IMR-90 (cell line): ENCODE data around the gene TMC8. TPM values are rescaled to one million over a fixed set of nuclear protein-coding genes. Genes with fewer than 3 reads are reported as not detected.

Experiments
- ATAC-seq: fragments of 200-7000 bp; cut with Tn5 transposase; 2 replicates; pipeline ENCODE4 v1.9.1; 2020; ENCODE audit warnings: low read depth, mild to moderate bottlenecking, moderate library complexity
- BruUV-seq: library from RNA; stranded (reverse); fragments of 400-500 nt; replicated peaks from 2 replicates; lab custom pipeline; 2021; lab: Mats Ljungman, UMichigan
- CTCF ChIA-PET: fragments of 300-600 bp; formaldehyde crosslinking; extraction: SDS; loops from one replicate; lab custom pipeline; 2021; ENCODE audit warnings: antibody characterized with exemption; lab: Yijun Ruan, JAX
- POLR2A ChIA-PET: fragments of 300-600 bp; sonication (Branson Sonifier 250); formaldehyde crosslinking; loops from one replicate; lab custom pipeline; 2022; ENCODE audit warnings: antibody characterized with exemption; ENCODE audit not compliant: unreplicated experiment; lab: Charles Lee
- DNase-seq: peaks from one replicate; pipeline ENCODE4 v3.0.0; 2013
- H2AFZ ChIP-seq: replicated peaks from 2 replicates; pipeline ENCODE3; 2013; ENCODE audit warnings: low read length, mild to moderate bottlenecking; ENCODE audit not compliant: poor library complexity
- H2AK5ac ChIP-seq: 2 replicates; pipeline ENCODE4 v1.6.1; 2013; ENCODE audit warnings: low read depth, low read length, inconsistent platforms
- H2AK9ac ChIP-seq: replicated peaks from 2 replicates; pipeline ENCODE3; 2013; ENCODE audit warnings: mild to moderate bottlenecking, low read depth, low read length, moderate library complexity; ENCODE audit not compliant: poor library complexity
- H2BK120ac ChIP-seq: 2 replicates; pipeline ENCODE4 v1.6.1; 2013; ENCODE audit warnings: low read depth, low read length, inconsistent platforms
- H2BK15ac ChIP-seq: 3 replicates; pipeline ENCODE4 v1.6.1; 2013; ENCODE audit warnings: low read depth, low read length, inconsistent platforms
- H2BK20ac ChIP-seq: 2 replicates; pipeline ENCODE4 v1.6.1; 2013; ENCODE audit warnings: low read depth, mild to moderate bottlenecking, inconsistent platforms, low read length, moderate library complexity
- H2BK5ac ChIP-seq: 2 replicates; pipeline ENCODE4 v1.6.1; 2013; ENCODE audit warnings: mild to moderate bottlenecking, low read depth, low read length, inconsistent platforms; ENCODE audit not compliant: poor library complexity, severe bottlenecking
- H3K14ac ChIP-seq: replicated peaks from 2 replicates; pipeline ENCODE4 v1.6.1; 2013; ENCODE audit warnings: low read depth, low read length, inconsistent platforms
- H3K18ac ChIP-seq: 2 replicates; pipeline ENCODE4 v1.6.1; 2013; ENCODE audit warnings: low read depth, low read length, control low read depth
- H3K23ac ChIP-seq: 2 replicates; pipeline ENCODE4 v1.6.1; 2013; ENCODE audit warnings: low read depth, low read length, inconsistent platforms
- H3K27ac ChIP-seq: 2 replicates; pipeline ENCODE4 v1.5.1; 2013; ENCODE audit warnings: mild to moderate bottlenecking, control low read depth, low read length; ENCODE audit not compliant: insufficient read depth
- H3K27me3 ChIP-seq: 2 replicates; pipeline ENCODE4 v1.6.1; 2013; ENCODE audit warnings: low read length; ENCODE audit not compliant: control insufficient read depth, insufficient read depth
- H3K36me3 ChIP-seq: 2 replicates; pipeline ENCODE4 v1.6.1; 2013; ENCODE audit warnings: low read length, mixed read lengths; ENCODE audit not compliant: control insufficient read depth, insufficient read depth
- H3K4ac ChIP-seq: 2 replicates; pipeline ENCODE4 v1.6.1; 2013; ENCODE audit warnings: low read depth, low read length, inconsistent platforms
- H3K4me1 ChIP-seq: 2 replicates; pipeline ENCODE4 v1.6.1; 2013; ENCODE audit warnings: low read length, mixed read lengths; ENCODE audit not compliant: control insufficient read depth, insufficient read depth
- H3K4me2 ChIP-seq: 2 replicates; pipeline ENCODE4 v1.6.1; 2013; ENCODE audit warnings: low read depth, mild to moderate bottlenecking, control low read depth, low read length, moderate library complexity
- H3K4me3 ChIP-seq: 2 replicates; pipeline ENCODE4 v1.5.1; 2013; ENCODE audit warnings: low read depth, mild to moderate bottlenecking, control low read depth, low read length, moderate library complexity; ENCODE audit not compliant: insufficient read depth
- H3K56ac ChIP-seq: 2 replicates; pipeline ENCODE4 v1.6.1; 2013; ENCODE audit warnings: low read length, inconsistent platforms; ENCODE audit not compliant: insufficient read depth; ENCODE audit errors: extremely low read depth
- H3K79me1 ChIP-seq, 2 experiments: 2 replicates each; pipeline ENCODE4 v1.6.1; 2013; ENCODE audit warnings: low read length in 2 of 2, inconsistent platforms in 1 of 2, low read depth in 1 of 2
- H3K9ac ChIP-seq: 2 replicates; pipeline ENCODE4 v1.6.1; 2013; ENCODE audit warnings: low read depth, low read length, control low read depth
- H3K9me1 ChIP-seq: 2 replicates; pipeline ENCODE4 v1.6.1; 2013; ENCODE audit warnings: low read length, inconsistent platforms; ENCODE audit not compliant: insufficient read depth
- H3K9me3 ChIP-seq: 2 replicates; pipeline ENCODE4 v1.6.1; 2013; ENCODE audit warnings: low read length; ENCODE audit not compliant: control insufficient read depth, insufficient read depth
- H4K20me1 ChIP-seq: 2 replicates; pipeline ENCODE4 v1.6.1; 2013; ENCODE audit warnings: low read length, inconsistent platforms; ENCODE audit not compliant: insufficient read depth
- H4K5ac ChIP-seq: 2 replicates; pipeline ENCODE4 v1.6.1; 2013; ENCODE audit warnings: mild to moderate bottlenecking, low read depth, low read length, control low read depth
- H4K8ac ChIP-seq, 2 experiments: 2 replicates each; pipeline ENCODE4 v1.6.1; 2013; ENCODE audit warnings: low read depth in 2 of 2, low read length in 2 of 2, control low read depth in 1 of 2, inconsistent platforms in 1 of 2
- H4K91ac ChIP-seq: 2 replicates; pipeline ENCODE4 v1.6.1; 2013; ENCODE audit warnings: low read depth, low read length, inconsistent platforms; ENCODE audit not compliant: insufficient read depth
- RCOR1 ChIP-seq: IDR thresholded peaks from 2 replicates; pipeline ENCODE4 v1.6.1; 2012; ENCODE audit warnings: mild to moderate bottlenecking, low read length, improper control_type of control experiment; ENCODE audit not compliant: insufficient replicate concordance
- WGBS, 2 experiments: methylation state at CpG; one replicate each; pipeline versions ENCODE4 v1.1.5 to v1.1.7; 2013; ENCODE audit warnings: missing lambda C conversion rate in 2 of 2; ENCODE audit not compliant: insufficient read length in 1 of 2; ENCODE audit errors: extremely low coverage in 2 of 2; 5-methylcytosine and 5-hydroxymethylcytosine counted together
- dilution Hi-C: fragments of 300-500 bp; cut with HindIII; formaldehyde crosslinking; loops from one replicate; pipeline ENCODE4 v1.14.3; 2018; ENCODE audit warnings: low sequenced_read_pairs; ENCODE audit not compliant: unreplicated experiment
- in situ Hi-C: fragments of 300-500 bp; cut with MboI; formaldehyde crosslinking; loops from 3 replicates; pipeline ENCODE4 v1.14.3; 2019; ENCODE audit warnings: low sequenced_read_pairs, inconsistent platforms, mixed read lengths
- intact Hi-C: fragments of 100-400 bp; cut with micrococcal nuclease; formaldehyde crosslinking; loops from 2 replicates; pipeline ENCODE4 v1.10.0; 2022
- polyA plus RNA-seq, 3 experiments: library from polyadenylated mRNA; depleted of rRNA; stranded (reverse); fragments of >200 nt; gene quantifications; 2 replicates each; pipeline ENCODE4 v1.2.3, GENCODE V29; 2012; ENCODE audit warnings: low replicate concordance in 1 of 3
- total RNA-seq: library from RNA; depleted of rRNA; stranded (reverse); fragments of >200 nt; gene quantifications from 2 replicates; pipeline ENCODE4 v1.2.3, GENCODE V29; 2012

The TMC8 gene
- total and polyA plus RNA-seq, 2 of the 4 experiments (the other 2 are of a cell fraction) = not detected

DNA sequence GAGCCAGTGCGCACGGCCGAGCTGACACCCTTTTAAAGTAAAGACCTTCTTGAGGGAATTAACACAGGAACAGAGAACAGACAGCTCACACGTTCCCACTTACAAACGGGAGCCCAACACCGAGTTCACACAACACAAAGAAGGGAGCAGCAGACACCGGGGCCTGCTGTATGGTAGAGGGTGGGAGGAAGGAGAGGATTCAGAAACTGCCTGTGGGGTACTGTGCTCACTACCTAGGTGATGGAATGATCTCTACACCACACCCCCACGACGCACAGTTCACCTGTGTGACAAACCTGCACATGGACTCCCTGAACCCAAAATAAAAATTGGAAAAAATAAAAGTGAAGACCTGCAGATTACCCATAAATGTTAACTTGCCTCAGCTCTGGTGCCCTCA lies 34.5 kb upstream of the TMC8 start:
- Histone ChIP-seq H3K9ac (no peak overlapping the region), H3K56ac (no peak overlapping the region), H2BK5ac (no peak overlapping the region), H3K4me3 (no peak overlapping the region), H3K9me1 (peaks cover 4% of the 10 kb centered on the region; the same call in 1 of the 2 replicates), H3K18ac (no peak overlapping the region), H2AK9ac (peak overlapping the region; percentile 47), H4K91ac (no peak overlapping the region), H3K4me1 (no peaks in the 10 kb centered on the region), H3K27ac (no peak overlapping the region), H4K5ac (no peak overlapping the region), H3K23ac (no peak overlapping the region), H4K20me1 (no peaks in the 10 kb centered on the region), H4K8ac (no peak overlapping the region), H3K14ac (no peak overlapping the region), H3K9me3 (no peaks in the 10 kb centered on the region), H2AFZ (no peak overlapping the region), H3K4ac (no peak overlapping the region), H3K4me2 (no peak overlapping the region), H3K36me3 (peaks cover 52% of the 10 kb centered on the region), H2BK20ac (no peak overlapping the region), H2BK120ac (no peak overlapping the region), H2BK15ac (no peak overlapping the region), H3K79me1 (no peaks in the 10 kb centered on the region), H3K27me3 (no peaks in the 10 kb centered on the region), H2AK5ac (no peak overlapping the region)
- intact Hi-C loops (no loop called here), in situ Hi-C loops (no loop called here), dilution Hi-C loops (no loop called here)
- POLR2A ChIA-PET = no interaction called here
- ATAC-seq (no peak), DNase-seq (no peak)
- WGBS, 2 experiments = 93% methylated on average over 3 of the region's 9 CpGs; no CpG with 5 or more reads in 1 of the 2 experiments
- CTCF ChIA-PET = interaction anchor here (1.7 kb wide), 1 partner anchor 11 kb away, joined by 8 read pairs; no protein-coding TSS in a partner anchor
- BruUV-seq = no TSS peak
- TF ChIP-seq RCOR1 = no peak
